ENCODE data around the gene CLDN1. TPM values are rescaled to one million over a fixed set of nuclear protein-coding genes. Genes with fewer than 3 reads are reported as not detected.

CLDN1 gene
- total and polyA plus RNA-seq, 2 of the 13 experiments (the other 11 are each of a cell fraction or from before 2014, with no cell fraction given): 42.7 to 51.6 TPM

DNA sequence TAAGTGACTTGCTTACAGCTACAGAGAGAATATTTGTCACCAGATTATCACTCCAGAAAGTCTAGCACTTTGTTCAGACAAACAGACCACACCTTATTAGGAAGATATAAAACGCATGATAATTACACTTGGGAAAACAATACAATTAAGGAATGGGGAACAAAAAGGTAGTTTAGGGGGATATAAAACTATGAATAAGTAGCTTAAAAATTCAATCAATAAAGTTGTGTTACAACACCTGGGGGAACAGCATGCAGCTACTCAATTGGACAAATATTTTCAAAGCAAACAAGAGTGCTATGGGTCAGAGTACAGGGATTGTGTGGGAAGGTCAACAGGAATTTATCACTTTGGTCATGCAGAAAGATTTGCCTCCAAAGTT is 15.1 kb downstream of the CLDN1 start (continued):
- TF ChIP-seq CC2D1A (CRISPR knock-in tag; IDR thresholded peaks at IDR 0.05) (no peak), FLYWCH1 (CRISPR knock-in tag; IDR thresholded peaks at IDR 0.05) (no peak), ZMYM4 (CRISPR knock-in tag; IDR thresholded peaks at IDR 0.05) (peak; percentile 60; the same call in 1 of the 2 replicates), ZNF749 (CRISPR knock-in tag; IDR thresholded peaks at IDR 0.05; ENCODE audit: borderline replicate concordance) (no peak), ZNF629 (CRISPR knock-in tag; conservative IDR thresholded peaks at IDR 0.05) (0 out of 2 replicates have a peak, but pooled peaks have one; percentile 25), ZNF687 (CRISPR knock-in tag; IDR thresholded peaks at IDR 0.05) (no peak), MTF1 (CRISPR knock-in tag; IDR thresholded peaks at IDR 0.05) (no peak), ZNF598 (CRISPR knock-in tag; IDR thresholded peaks at IDR 0.05; ENCODE audit: borderline replicate concordance) (no peak), HOXA5 (CRISPR knock-in tag; IDR thresholded peaks at IDR 0.05) (peak; percentile 80; the same call in 1 of the 2 replicates), ATRX (CRISPR knock-in tag; IDR thresholded peaks at IDR 0.05; ENCODE audit: borderline replicate concordance) (no peak), ZBTB34 (CRISPR knock-in tag; IDR thresholded peaks at IDR 0.05) (peak; percentile 56; the same call in 1 of the 2 replicates), ZBTB1 (CRISPR knock-in tag; IDR thresholded peaks at IDR 0.05; ENCODE audit: borderline replicate concordance) (no peak), CREM (IDR thresholded peaks at IDR 0.05) (peak; percentile 91), CREM (CRISPR knock-in tag; IDR thresholded peaks at IDR 0.05) (no peak), SP2 (CRISPR knock-in tag; IDR thresholded peaks at IDR 0.05) (no peak), ZNF720 (CRISPR knock-in tag; IDR thresholded peaks at IDR 0.05) (no peak), SIN3A (IDR thresholded peaks at IDR 0.05; ENCODE audit: borderline replicate concordance, low read depth, low read length) (no peak), RAD51 (IDR thresholded peaks at IDR 0.05; ENCODE audit: borderline replicate concordance) (no peak), ZNF101 (CRISPR knock-in tag; IDR thresholded peaks at IDR 0.05; ENCODE audit: borderline replicate concordance, low read depth) (no peak), SSRP1 (CRISPR knock-in tag; IDR thresholded peaks at IDR 0.05) (no peak), ZSCAN31 (CRISPR knock-in tag; IDR thresholded peaks at IDR 0.05; ENCODE audit: low read depth) (no peak)
- TF ChIP-seq, protein P1, sequence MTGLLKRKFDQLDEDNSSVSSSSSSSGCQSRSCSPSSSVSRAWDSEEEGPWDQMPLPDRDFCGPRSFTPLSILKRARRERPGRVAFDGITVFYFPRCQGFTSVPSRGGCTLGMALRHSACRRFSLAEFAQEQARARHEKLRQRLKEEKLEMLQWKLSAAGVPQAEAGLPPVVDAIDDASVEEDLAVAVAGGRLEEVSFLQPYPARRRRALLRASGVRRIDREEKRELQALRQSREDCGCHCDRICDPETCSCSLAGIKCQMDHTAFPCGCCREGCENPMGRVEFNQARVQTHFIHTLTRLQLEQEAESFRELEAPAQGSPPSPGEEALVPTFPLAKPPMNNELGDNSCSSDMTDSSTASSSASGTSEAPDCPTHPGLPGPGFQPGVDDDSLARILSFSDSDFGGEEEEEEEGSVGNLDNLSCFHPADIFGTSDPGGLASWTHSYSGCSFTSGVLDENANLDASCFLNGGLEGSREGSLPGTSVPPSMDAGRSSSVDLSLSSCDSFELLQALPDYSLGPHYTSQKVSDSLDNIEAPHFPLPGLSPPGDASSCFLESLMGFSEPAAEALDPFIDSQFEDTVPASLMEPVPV (CRISPR knock-in tag; IDR thresholded peaks at IDR 0.05): 0 out of 2 replicates have a peak, but pooled peaks have one; percentile 25
